H1 (cell line): ENCODE results near the gene COL6A6. TPM values are rescaled to one million over a fixed set of nuclear protein-coding genes. Genes with fewer than 3 reads are reported as not detected.

Source experiments
- CTCF ChIA-PET: fragments of 300-600 bp; sonication (Branson Sonifier 250); formaldehyde crosslinking; loops from one replicate; lab custom pipeline; 2021; ENCODE audit not compliant: partially characterized antibody; lab: Charles Lee
- POLR2A ChIA-PET: fragments of 300-600 bp; sonication (Branson Sonifier 250); formaldehyde crosslinking; loops from one replicate; lab custom pipeline; 2021; ENCODE audit warnings: inconsistent platforms; ENCODE audit not compliant: partially characterized antibody; lab: Charles Lee
- DNase-seq, 2 experiments: peaks; one replicate each; pipeline versions ENCODE4 v3.0.0 to v3.0.0-alpha.2; 2010 to 2022; ENCODE audit warnings: low spot score in 2 of 2, low read depth in 1 of 2, mixed read lengths in 1 of 2
- FAIRE-seq: peaks from 2 replicates; lab custom pipeline; 2011; peaks lifted over from hg19 to GRCh38; lab: Jason Lieb, UNC
- H2AFZ ChIP-seq: 2 replicates; pipeline ENCODE4 v1.8.1; 2012; ENCODE audit warnings: low read length, inconsistent platforms
- H2AK5ac ChIP-seq: 2 replicates; pipeline ENCODE4 v1.6.1; 2013; ENCODE audit warnings: low read depth, low read length
- H2BK120ac ChIP-seq: replicated peaks from 2 replicates; pipeline ENCODE3; 2013; ENCODE audit warnings: low read depth, low read length, inconsistent platforms
- H2BK12ac ChIP-seq: 2 replicates; pipeline ENCODE4 v1.6.1; 2013; ENCODE audit warnings: low read depth, low read length
- H2BK15ac ChIP-seq: 2 replicates; pipeline ENCODE4 v1.6.1; 2013; ENCODE audit warnings: low read length
- H2BK20ac ChIP-seq: 2 replicates; pipeline ENCODE4 v1.6.1; 2013; ENCODE audit warnings: low read length
- H2BK5ac ChIP-seq: 2 replicates; pipeline ENCODE4 v1.6.1; 2013; ENCODE audit warnings: low read depth, low read length
- H3K14ac ChIP-seq: 2 replicates; pipeline ENCODE4 v1.6.1; 2013; ENCODE audit warnings: inconsistent platforms; ENCODE audit not compliant: insufficient read length
- H3K18ac ChIP-seq: 2 replicates; pipeline ENCODE4 v1.6.1; 2013; ENCODE audit warnings: low read length; ENCODE audit errors: extremely low read depth
- H3K23ac ChIP-seq: 2 replicates; pipeline ENCODE4 v1.6.1; 2013; ENCODE audit warnings: inconsistent platforms; ENCODE audit not compliant: insufficient read length
- H3K23me2 ChIP-seq: 2 replicates; pipeline ENCODE4 v1.6.1; 2013; ENCODE audit warnings: low read depth, low read length
- H3K27ac ChIP-seq: 2 replicates; pipeline ENCODE4 v1.6.1; 2011; ENCODE audit warnings: low read depth, low read length, inconsistent platforms
- H3K27me3 ChIP-seq, 4 experiments: replicated peaks in 1 of 4; 1 replicate in 1 of 4; 2 replicates in 3 of 4; pipeline versions ENCODE4 v1.6.1 to v1.8.1; 2011 to 2013; ENCODE audit warnings: low read length in 3 of 4, mild to moderate bottlenecking in 3 of 4, inconsistent platforms in 2 of 4, mixed read lengths in 2 of 4, moderate library complexity in 1 of 4; ENCODE audit not compliant: control insufficient read depth in 3 of 4, insufficient read depth in 3 of 4; ENCODE audit errors: extremely low read depth in 1 of 4
- H3K36me3 ChIP-seq, 4 experiments: 2 replicates each; pipeline versions ENCODE4 v1.6.1 to v1.8.1; 2011 to 2013; ENCODE audit warnings: mild to moderate bottlenecking in 4 of 4, low read length in 3 of 4, moderate library complexity in 2 of 4, control low read depth in 1 of 4, inconsistent platforms in 1 of 4; ENCODE audit not compliant: insufficient read depth in 4 of 4, control insufficient read depth in 2 of 4
- H3K4ac ChIP-seq: replicated peaks from 2 replicates; pipeline ENCODE3; 2013; ENCODE audit warnings: low read length, low read depth, mixed read lengths, inconsistent platforms; ENCODE audit not compliant: insufficient read length
- H3K4me1 ChIP-seq, 4 experiments: replicated peaks in 1 of 4; 1 replicate in 1 of 4; 2 replicates in 3 of 4; pipeline versions ENCODE4 v1.6.1 to v1.8.1; 2011 to 2013; ENCODE audit warnings: low read length in 3 of 4, inconsistent platforms in 2 of 4, mixed read lengths in 1 of 4; ENCODE audit not compliant: insufficient read depth in 4 of 4, control insufficient read depth in 3 of 4
- H3K4me2 ChIP-seq, 2 experiments: 2 replicates each; pipeline versions ENCODE4 v1.6.1 to v1.8.1; 2011 to 2013; ENCODE audit warnings: low read depth in 2 of 2, low read length in 2 of 2, control low read depth in 1 of 2, inconsistent platforms in 1 of 2, mild to moderate bottlenecking in 1 of 2; ENCODE audit not compliant: insufficient read depth in 1 of 2
- H3K4me3 ChIP-seq, 4 experiments: fragments of 200-600, 300-600 bp in 1 of 4; sonication (generic), shearing (Covaris generic), sonication (Bioruptor Twin) in 1 of 4; 2 replicates each; pipeline versions ENCODE4 v1.5.1 to v1.8.1; 2011 to 2016; ENCODE audit warnings: low read length in 4 of 4, low read depth in 3 of 4, control low read depth in 2 of 4, inconsistent platforms in 2 of 4, mild to moderate bottlenecking in 2 of 4, mixed read lengths in 1 of 4, moderate library complexity in 1 of 4; ENCODE audit not compliant: insufficient read depth in 2 of 4; ENCODE audit errors: extremely low read depth in 1 of 4
- H3K56ac ChIP-seq: replicated peaks from 2 replicates; pipeline ENCODE3; 2013; ENCODE audit warnings: low read depth, mild to moderate bottlenecking, mixed read lengths, low read length, inconsistent platforms; ENCODE audit not compliant: insufficient read length
- H3K79me1 ChIP-seq: 2 replicates; pipeline ENCODE4 v1.6.1; 2013; ENCODE audit warnings: low read depth, low read length, control low read depth
- H3K79me2 ChIP-seq, 2 experiments: 2 replicates each; pipeline versions ENCODE4 v1.6.1 to v1.8.1; 2012 to 2013; ENCODE audit warnings: low read length in 2 of 2, mild to moderate bottlenecking in 2 of 2, inconsistent platforms in 1 of 2; ENCODE audit not compliant: insufficient read depth in 2 of 2, control insufficient read depth in 1 of 2
- H3K9ac ChIP-seq, 4 experiments: replicated peaks in 1 of 4; 1 replicate in 1 of 4; 2 replicates in 3 of 4; pipeline versions ENCODE4 v1.6.1 to v1.8.1; 2011 to 2013; ENCODE audit warnings: low read depth in 3 of 4, low read length in 3 of 4, control low read depth in 2 of 4, mild to moderate bottlenecking in 2 of 4, moderate library complexity in 2 of 4, inconsistent platforms in 1 of 4; ENCODE audit errors: extremely low read depth in 1 of 4
- H3K9me3 ChIP-seq, 2 experiments: 2 replicates each; pipeline versions ENCODE4 v1.6.1 to v1.8.1; 2012 to 2013; ENCODE audit warnings: mild to moderate bottlenecking in 2 of 2, moderate library complexity in 2 of 2, control low read depth in 1 of 2, inconsistent platforms in 1 of 2, low read depth in 1 of 2, low read length in 1 of 2, mixed read lengths in 1 of 2; ENCODE audit not compliant: insufficient read depth in 2 of 2
- H4K20me1 ChIP-seq, 2 experiments: replicated peaks in 1 of 2; 2 replicates each; pipeline versions ENCODE3 to v1.8.1; 2011 to 2013; ENCODE audit warnings: inconsistent platforms in 2 of 2, low read length in 2 of 2, mild to moderate bottlenecking in 1 of 2; ENCODE audit not compliant: insufficient read depth in 2 of 2, control insufficient read depth in 1 of 2
- H4K5ac ChIP-seq: 2 replicates; pipeline ENCODE4 v1.6.1; 2013; ENCODE audit warnings: low read length, low read depth, mixed read lengths, inconsistent platforms; ENCODE audit not compliant: insufficient read length
- H4K8ac ChIP-seq: 2 replicates; pipeline ENCODE4 v1.8.0; 2013; ENCODE audit warnings: mild to moderate bottlenecking, moderate library complexity, low read length, inconsistent platforms; ENCODE audit not compliant: insufficient read depth; ENCODE audit errors: extremely low read depth
- H4K91ac ChIP-seq: replicated peaks from 2 replicates; pipeline ENCODE3; 2013; ENCODE audit warnings: low read length, mixed read lengths, inconsistent platforms; ENCODE audit not compliant: insufficient read length
- ASH2L ChIP-seq: fragments of 200-600, 300-600 bp; sonication (generic); IDR thresholded peaks from one replicate; pipeline ENCODE4 v1.7.1; 2017; ENCODE audit warnings: low read length
- CBX5 ChIP-seq: fragments of 300-800, 300-1000 bp; sonication (generic); IDR thresholded peaks from 2 replicates; pipeline ENCODE4 v1.7.1; 2016; ENCODE audit warnings: antibody characterized with exemption, low read length, low read depth
- CHD1 ChIP-seq: IDR thresholded peaks from 2 replicates; pipeline ENCODE4 v1.6.1; 2012; ENCODE audit warnings: low read depth, low read length, improper control_type of control experiment
- CHD2 ChIP-seq: IDR thresholded peaks from 2 replicates; pipeline ENCODE4 v1.6.1; 2012; ENCODE audit warnings: low read length, improper control_type of control experiment
- CTBP2 ChIP-seq: IDR thresholded peaks from 2 replicates; pipeline ENCODE4 v1.7.0; 2011; ENCODE audit warnings: borderline replicate concordance, mild to moderate bottlenecking, moderate library complexity, mixed read lengths, low read length; ENCODE audit not compliant: insufficient read depth, insufficient read length
- FOSL1 ChIP-seq: IDR thresholded peaks from 2 replicates; pipeline ENCODE4 v1.6.1; 2011; ENCODE audit warnings: mild to moderate bottlenecking, low read depth, low read length, moderate library complexity; ENCODE audit not compliant: insufficient read depth
- MAX ChIP-seq: IDR thresholded peaks from 2 replicates; pipeline ENCODE4 v1.6.1; 2012; ENCODE audit warnings: inconsistent platforms
- POU5F1 ChIP-seq: IDR thresholded peaks from 2 replicates; pipeline ENCODE4 v1.6.1; 2011; ENCODE audit warnings: low read depth, mild to moderate bottlenecking, low read length, moderate library complexity
- RNF2 ChIP-seq: fragments of 200-900, 300-1000 bp; sonication (generic); IDR thresholded peaks from 2 replicates; pipeline ENCODE4 v1.7.1; 2016; ENCODE audit warnings: borderline replicate concordance, low read depth, mild to moderate bottlenecking, antibody characterized with exemption, low read length; ENCODE audit not compliant: poor library complexity, severe bottlenecking; ENCODE audit errors: missing control alignments
- SAP30 ChIP-seq: fragments of 300-600 bp; sonication (generic); IDR thresholded peaks from 2 replicates; pipeline ENCODE4 v1.7.1; 2012; ENCODE audit warnings: low read length, moderate library complexity, mild to moderate bottlenecking, inconsistent platforms; ENCODE audit not compliant: insufficient read depth, insufficient replicate concordance
- SP1 ChIP-seq: IDR thresholded peaks from 2 replicates; pipeline ENCODE4 v1.6.1; 2011; ENCODE audit warnings: low read depth, low read length
- SP4 ChIP-seq: IDR thresholded peaks from 2 replicates; pipeline ENCODE4 v1.6.1; 2012; ENCODE audit warnings: low read length, inconsistent platforms
- WGBS, 2 experiments: shearing (Covaris generic) in 1 of 2; methylation state at CpG; one replicate each; pipeline versions ENCODE4 v1.1.6 to v1.1.7; 2013 to 2015; ENCODE audit warnings: low lambda C conversion rate in 2 of 2, mixed read lengths in 2 of 2, inconsistent platforms in 1 of 2, low coverage in 1 of 2, missing lambda C conversion rate in 1 of 2; ENCODE audit not compliant: insufficient replicate concordance in 2 of 2, insufficient coverage in 1 of 2, insufficient read length in 1 of 2; ENCODE audit errors: extremely low coverage in 1 of 2, missing lambda C conversion rate in 1 of 2; 5-methylcytosine and 5-hydroxymethylcytosine counted together
- polyA plus RNA-seq, 7 experiments: library from polyadenylated mRNA; depleted of rRNA in 3 of 7; stranded (reverse) in 5 of 7; unstranded in 2 of 7; fragments of >200 nt in 5 of 7; fragments of 200-250 nt in 2 of 7; gene quantifications; 1 replicate in 5 of 7; 2 replicates in 1 of 7; 4 replicates in 1 of 7; pipeline versions ENCODE4 v1.2.1 to v1.2.3, GENCODE V29; 2011 to 2013; ENCODE audit warnings: missing spikeins in 2 of 7, mixed read lengths in 2 of 7
- total RNA-seq: library from RNA; stranded (reverse); fragmentation: NEBNext Ultra II Directional; extraction: Animal tissue kit (Norgen Biotek cat#: 25700); gene quantifications from 2 replicates; pipeline ENCODE4 v1.2.1, GENCODE V29; 2021

Gene COL6A6
- total and polyA plus RNA-seq, 2 of the 8 experiments (the other 6 are each of a cell fraction or from before 2014, with no cell fraction given) = 0.02 to 0.09 TPM

- FAIRE-seq (no peak), DNase-seq (no peak)
- H2BK5ac ChIP-seq = no peak overlapping the region
- H2BK15ac ChIP-seq = no peak overlapping the region
- no peaks in the 10 kb centered on the region for H3K23me2 ChIP-seq
- H3K4ac ChIP-seq = no peak overlapping the region
- H3K9me3 ChIP-seq = peaks cover 5 to 8% of the 10 kb centered on the region in 2 experiments; a peak in 1 of 4 replicates
- no peak overlapping the region for H3K4me2 ChIP-seq
- no peak overlapping the region for H3K18ac ChIP-seq
- H3K9ac ChIP-seq = no peak overlapping the region
- H3K56ac ChIP-seq = no peak overlapping the region
- no peaks in the 10 kb centered on the region for H4K20me1 ChIP-seq
- no peak overlapping the region for H2BK20ac ChIP-seq
- H2BK12ac ChIP-seq = no peak overlapping the region
- H3K27me3 ChIP-seq = no peaks in the 10 kb centered on the region
- H3K4me3 ChIP-seq = no peak overlapping the region
- no peak overlapping the region for H3K14ac ChIP-seq
- H3K4me1 ChIP-seq = no peaks in the 10 kb centered on the region
- H3K79me2 ChIP-seq = no peaks in the 10 kb centered on the region
- H4K91ac ChIP-seq = no peak overlapping the region
- H3K36me3 ChIP-seq = peaks cover 0 to 4% (median 0%) of the 10 kb centered on the region in 4 experiments; a peak in 1 of 8 replicates
- ChIA-PET POLR2A (no interaction called here), CTCF (interaction anchor here (0.8 to 2.3 kb wide), 3 partner anchors 10 to 280 kb away, joined by 3 to 11 read pairs (median 3); no protein-coding TSS in a partner anchor)
- no peak overlapping the region for H4K8ac ChIP-seq
- no peak overlapping the region for H2BK120ac ChIP-seq
- no peak overlapping the region for H3K27ac ChIP-seq
- H4K5ac ChIP-seq = no peak overlapping the region
- 95% methylated on average over 27 of the region's 29 CpGs; no CpG with 5 or more reads in 1 of the 2 experiments for WGBS, 2 experiments
- no peaks in the 10 kb centered on the region for H3K79me1 ChIP-seq
- H3K23ac ChIP-seq = no peak overlapping the region
- no peak overlapping the region for H2AK5ac ChIP-seq
- H2AFZ ChIP-seq = no peak overlapping the region
- no peak for TF ChIP-seq SP4
- no peak for TF ChIP-seq CHD1
- no peak for TF ChIP-seq ASH2L
- TF ChIP-seq CBX5 = no peak
- no peak for TF ChIP-seq MAX
- TF ChIP-seq POU5F1 = no peak
- TF ChIP-seq CHD2 = no peak
- TF ChIP-seq SP1 = no peak
- TF ChIP-seq CTBP2 = no peak
- no peak for TF ChIP-seq FOSL1
- no peak for TF ChIP-seq RNF2
- no peak for TF ChIP-seq SAP30
Observed at GRCh38 chr3:130546920-130547679, 30.1 kb downstream of the COL6A6 start.
